GM12875 (cell line): Measurements from ENCODE around the gene AMBP.

Experiments
- H3K4me3 ChIP-seq: one replicate; pipeline ENCODE4 v1.5.1; 2011; ENCODE audit warnings: low read depth, low read length, control low read depth
- CTCF ChIP-seq: IDR thresholded peaks from 2 replicates; pipeline ENCODE4 v1.5.1; 2011; ENCODE audit warnings: low read depth, mild to moderate bottlenecking, control low read depth, inconsistent platforms, low read length, moderate library complexity, borderline replicate concordance; ENCODE audit not compliant: insufficient read depth

AMBP gene

GRCh38 chr9:114117614-114117995 is 39.5 kb upstream of the AMBP start:
- no peak overlapping the region for H3K4me3 ChIP-seq

GRCh38 chr9:114116126-114116747 is 38.1 kb upstream of the AMBP start:
- no peak for TF ChIP-seq CTCF
- H3K4me3 ChIP-seq: no peak overlapping the region

More at GRCh38 chr9:114117614-114117995, 39.5 kb upstream of the AMBP start:
- no peak for TF ChIP-seq CTCF

GRCh38 chr9:114115654-114116125 is 37.6 kb upstream of the AMBP start:
- H3K4me3 ChIP-seq: no peak overlapping the region
- TF ChIP-seq CTCF: no peak

GRCh38 chr9:114114364-114114763 is 36.3 kb upstream of the AMBP start:
- no peak overlapping the region for H3K4me3 ChIP-seq
- no peak for TF ChIP-seq CTCF

GRCh38 chr9:114112778-114113584 is 34.9 kb upstream of the AMBP start:
- no peak overlapping the region for H3K4me3 ChIP-seq
- no peak for TF ChIP-seq CTCF

GRCh38 chr9:114112325-114112724 is 34.2 kb upstream of the AMBP start:
- H3K4me3 ChIP-seq: no peak overlapping the region
- TF ChIP-seq CTCF: no peak

GRCh38 chr9:114110180-114110579 is 32.1 kb upstream of the AMBP start:
- TF ChIP-seq CTCF: no peak
- H3K4me3 ChIP-seq: no peak overlapping the region
